NCI-H146 (cell line): ENCODE measurements around the gene SORCS2.

Experiments used
- DNase-seq: peaks from one replicate; lab custom pipeline; 2025; lab: John Stamatoyannopoulos, UW

Gene SORCS2

DNA sequence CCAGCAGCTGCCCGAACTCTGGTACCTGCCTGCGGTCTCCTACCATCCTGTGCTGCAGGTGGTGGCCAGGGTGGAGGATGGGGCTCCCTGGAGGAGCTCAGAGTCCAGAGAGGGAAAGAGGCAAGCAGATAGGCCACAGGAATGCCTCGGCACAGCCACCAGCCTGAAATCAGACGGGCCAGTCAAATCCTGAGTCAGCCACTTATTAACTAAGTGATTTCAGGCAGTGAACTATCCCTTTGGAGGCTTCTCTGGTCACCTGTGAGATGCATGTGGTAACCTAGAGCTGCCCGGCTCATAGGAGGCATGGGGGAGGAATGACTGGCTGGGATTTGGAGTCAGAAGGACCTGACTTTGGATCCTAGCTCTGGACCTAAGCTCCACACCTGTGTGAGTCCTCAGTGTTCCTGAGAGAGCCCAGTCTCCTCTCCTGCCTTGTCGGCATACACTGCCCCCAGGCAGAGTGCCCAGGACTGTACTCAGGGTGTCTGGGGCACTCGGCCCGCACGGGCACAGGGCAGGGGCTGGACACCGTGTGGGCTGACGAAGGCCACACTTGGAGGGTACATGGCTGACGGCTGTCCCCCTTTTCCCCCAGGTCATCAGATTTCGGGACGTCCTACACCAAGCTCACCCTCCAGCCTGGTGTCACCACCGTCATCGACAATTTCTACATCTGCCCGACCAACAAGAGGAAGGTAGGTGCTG lies 338.7 kb downstream of the SORCS2 start:
- DNase-seq = no peak

DNA sequence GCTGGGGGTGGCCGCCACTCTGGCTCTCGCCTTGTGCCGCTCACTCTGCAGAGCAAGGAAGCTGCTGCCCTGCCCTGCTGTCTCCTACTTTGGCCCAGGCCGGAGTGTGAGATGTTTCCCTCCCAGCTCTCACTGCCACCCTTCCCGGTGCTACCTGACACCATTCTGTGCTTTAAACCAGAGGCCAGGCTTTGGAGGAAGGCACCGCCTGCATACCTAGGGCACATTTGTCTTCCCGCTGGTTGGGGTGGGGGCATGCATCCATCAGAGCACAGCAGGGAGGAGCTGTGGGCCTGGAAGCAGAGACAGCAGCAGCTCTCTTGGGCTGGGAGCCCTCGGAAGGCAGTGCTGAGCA lies 339.3 kb downstream of the SORCS2 start:
- no peak for DNase-seq

DNA sequence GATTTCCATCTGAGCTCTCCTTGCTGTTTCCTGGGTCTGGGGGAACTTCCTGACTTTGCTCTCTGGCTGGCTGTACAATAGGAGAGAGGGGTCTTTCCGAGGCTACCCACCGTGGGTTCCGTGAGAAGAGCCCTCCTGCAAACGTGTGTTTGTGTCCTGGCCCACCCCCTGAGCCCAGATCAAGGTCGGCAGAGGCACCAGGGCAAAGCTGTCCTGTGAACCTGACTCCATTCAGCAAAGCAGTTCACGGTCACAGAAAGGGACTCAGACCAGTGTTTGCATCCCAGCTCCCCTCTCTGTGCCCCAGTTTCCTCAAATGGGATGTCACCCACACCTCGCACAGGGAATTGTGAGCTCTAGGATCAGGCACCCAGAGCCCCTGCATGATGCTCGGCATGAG lies 339.7 kb downstream of the SORCS2 start:
- DNase-seq = no peak

DNA sequence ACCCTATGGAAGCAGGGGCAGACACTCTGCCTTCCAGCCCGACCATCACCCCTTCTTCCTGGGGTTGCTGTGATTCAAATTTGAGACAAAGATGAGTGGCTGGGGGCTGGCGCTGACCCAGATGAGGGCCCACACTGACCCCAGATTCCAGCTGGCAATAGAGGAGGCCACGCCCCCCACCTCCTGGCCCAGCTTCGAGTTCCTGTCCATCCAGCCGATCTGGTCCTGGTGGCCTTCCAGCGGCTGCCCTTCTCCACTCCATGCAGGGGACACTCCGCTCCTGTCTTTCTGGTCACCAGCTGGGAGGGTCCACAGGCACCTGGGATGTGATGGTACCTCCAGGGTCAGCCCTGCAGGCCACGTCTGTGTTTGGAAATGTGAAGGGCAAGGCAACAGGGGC lies 340.9 kb downstream of the SORCS2 start:
- no peak for DNase-seq

DNA sequence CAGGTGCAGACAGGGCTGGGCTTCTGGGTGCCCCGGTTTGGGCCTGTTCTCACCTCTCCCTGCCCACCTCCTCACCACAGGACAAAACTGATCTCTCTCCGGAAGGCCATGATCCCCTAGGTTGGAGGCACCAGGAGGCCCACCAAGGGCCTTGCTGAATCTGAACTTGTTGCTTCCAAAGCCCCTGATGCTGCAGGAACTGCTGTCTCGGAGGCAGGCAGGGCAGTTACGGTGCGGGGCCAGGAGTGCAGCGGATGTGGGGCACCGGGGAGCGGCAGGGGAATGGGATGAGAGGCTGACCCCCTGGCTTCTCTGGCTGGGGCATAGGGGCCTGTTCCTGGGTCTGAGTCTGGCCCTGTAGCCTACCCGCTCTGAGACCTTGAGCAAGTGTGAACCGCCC lies 342.8 kb downstream of the SORCS2 start:
- DNase-seq = no peak

DNA sequence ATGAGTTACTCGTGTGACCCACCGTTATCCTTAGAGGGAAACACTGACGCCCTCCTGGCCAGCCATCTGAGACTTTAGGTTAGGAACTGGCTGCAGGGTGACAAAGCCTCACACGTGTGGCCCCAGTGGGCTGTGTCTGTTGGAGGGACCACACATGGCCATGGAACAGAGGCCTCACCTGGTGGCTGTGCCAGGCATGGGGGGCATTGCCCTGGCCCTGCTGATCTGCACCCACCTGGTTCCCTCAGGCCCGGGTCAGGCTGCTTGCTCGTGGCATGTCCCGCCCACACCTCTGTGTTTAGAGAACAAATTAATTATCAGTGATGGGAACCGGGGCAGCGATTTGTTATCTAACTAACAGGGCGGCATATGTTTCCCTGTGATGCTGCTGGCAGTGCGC lies 343.3 kb downstream of the SORCS2 start:
- DNase-seq = no peak

DNA sequence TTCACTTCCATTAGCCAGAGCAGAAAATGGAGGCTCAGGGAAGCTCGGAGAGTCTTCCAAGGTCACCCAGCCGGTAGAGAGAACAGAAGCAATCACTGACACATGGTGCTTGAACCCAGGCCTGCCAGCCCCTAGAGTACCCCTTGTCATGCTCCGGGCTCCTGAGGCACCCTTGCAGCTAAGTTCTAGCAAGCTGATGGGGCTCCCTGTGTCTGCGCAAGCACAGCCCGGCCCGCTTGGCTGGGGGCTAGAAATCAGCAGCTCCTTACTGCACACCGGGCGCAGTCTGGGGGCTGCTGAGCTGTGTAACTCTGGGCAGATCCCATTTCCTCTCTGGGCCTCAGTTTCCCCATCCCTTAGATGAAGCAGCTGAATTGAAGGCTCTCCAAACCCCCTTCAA lies 344.5 kb downstream of the SORCS2 start:
- DNase-seq = no peak

DNA sequence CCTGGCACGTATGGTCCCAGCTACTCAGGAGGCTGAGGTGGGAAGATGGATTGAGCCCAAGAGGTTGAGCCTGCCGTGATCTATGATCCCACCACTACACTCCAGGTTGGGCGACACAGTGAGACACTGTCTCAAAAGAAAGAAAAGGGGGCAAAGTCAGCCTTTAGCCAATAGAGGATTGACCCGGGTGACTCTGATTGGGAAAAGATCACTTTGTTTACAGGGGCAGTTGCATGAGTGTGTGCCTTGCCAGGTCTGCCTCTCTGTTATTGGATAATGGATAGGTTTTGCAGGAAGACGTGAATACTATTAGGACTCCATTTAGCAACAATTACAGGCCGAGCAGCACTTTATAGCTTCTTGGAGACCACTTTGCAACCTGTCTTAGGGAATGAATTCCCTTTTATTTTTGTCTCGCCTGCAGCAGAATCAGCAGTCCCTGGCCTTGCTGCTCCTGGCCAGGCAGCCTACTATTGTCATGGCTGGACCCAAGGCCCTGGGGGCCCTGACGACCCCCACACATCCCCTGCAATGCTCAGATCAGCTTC lies 345.6 kb downstream of the SORCS2 start:
- DNase-seq = no peak

DNA sequence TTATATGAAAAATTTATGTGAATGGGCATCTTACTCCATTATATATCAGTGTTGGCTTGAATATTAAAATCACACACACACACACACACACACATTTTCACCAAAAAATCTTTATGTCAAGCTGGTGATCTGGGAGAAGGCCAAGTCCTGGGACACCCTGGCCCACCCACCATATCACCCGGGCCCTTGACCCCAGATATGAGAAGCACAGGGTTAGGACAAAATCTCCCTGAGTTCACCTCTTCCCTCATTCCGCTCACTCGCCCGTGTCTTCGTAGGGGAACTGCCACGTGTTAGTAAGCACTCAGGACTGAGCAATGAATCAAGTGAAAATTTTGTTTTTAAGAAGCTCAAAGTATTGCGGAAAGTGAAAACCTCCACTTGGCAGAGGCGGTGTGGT lies 346.2 kb downstream of the SORCS2 start:
- no peak for DNase-seq

DNA sequence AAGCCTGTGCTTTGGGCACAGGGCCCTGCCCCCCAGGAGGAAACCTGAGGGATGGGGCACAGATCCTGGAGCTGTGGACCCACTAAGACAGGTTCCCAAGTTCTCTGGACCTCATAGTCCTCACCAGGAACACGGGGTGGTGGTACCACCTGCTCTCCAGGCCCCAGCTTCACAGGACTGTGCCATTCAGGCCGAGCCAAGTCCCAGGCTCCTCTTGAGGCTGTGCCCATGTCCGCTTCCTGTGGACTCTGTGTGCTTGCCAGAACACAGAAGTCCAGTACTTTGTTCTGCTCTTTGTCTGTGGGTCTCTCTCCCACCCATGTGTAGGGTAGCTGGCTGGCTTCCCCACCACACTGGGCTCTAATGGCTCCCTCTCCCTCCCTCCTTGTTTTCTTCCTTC lies 346.8 kb downstream of the SORCS2 start:
- no peak for DNase-seq

DNA sequence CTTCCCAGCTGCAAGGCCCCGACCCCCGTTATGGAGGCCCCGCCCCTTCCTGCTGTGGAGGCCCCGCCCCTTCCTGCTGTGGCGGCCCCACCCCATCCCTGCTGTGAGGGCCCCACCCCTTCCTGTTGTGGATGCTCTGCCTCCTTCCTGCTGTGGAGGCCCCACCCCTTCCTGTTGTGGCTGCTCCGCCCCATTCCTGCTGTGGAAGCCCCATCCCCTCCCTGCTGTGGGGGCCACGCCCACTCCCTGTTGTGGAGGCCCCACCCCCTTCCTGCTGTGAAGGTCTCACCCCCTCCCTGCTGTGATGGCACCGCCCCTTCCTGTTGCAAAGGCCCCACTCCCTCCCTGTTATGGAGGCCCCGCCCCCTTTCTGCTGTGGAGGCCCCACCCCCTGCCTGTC lies 347.3 kb downstream of the SORCS2 start:
- DNase-seq = no peak

DNA sequence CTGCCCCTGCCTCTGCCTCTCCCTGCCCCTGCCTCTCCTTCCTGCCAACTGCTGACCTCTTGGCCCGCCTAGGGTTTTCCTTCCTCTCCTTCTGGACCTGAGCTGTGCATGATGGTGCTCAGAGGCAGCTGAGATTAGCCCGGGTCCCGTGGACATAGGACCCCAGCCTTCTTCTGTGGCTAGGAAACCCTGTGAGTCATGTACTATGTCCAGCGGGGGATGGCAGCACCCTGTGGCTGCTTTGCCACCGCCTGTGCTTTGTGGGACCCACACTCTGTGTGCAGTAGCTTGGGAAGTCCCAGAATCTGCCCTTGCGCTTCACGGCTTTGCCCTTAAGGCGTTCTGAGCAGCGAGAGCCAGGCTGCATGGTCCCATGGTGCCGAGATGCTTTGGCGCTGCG lies 347.9 kb downstream of the SORCS2 start:
- no peak for DNase-seq

DNA sequence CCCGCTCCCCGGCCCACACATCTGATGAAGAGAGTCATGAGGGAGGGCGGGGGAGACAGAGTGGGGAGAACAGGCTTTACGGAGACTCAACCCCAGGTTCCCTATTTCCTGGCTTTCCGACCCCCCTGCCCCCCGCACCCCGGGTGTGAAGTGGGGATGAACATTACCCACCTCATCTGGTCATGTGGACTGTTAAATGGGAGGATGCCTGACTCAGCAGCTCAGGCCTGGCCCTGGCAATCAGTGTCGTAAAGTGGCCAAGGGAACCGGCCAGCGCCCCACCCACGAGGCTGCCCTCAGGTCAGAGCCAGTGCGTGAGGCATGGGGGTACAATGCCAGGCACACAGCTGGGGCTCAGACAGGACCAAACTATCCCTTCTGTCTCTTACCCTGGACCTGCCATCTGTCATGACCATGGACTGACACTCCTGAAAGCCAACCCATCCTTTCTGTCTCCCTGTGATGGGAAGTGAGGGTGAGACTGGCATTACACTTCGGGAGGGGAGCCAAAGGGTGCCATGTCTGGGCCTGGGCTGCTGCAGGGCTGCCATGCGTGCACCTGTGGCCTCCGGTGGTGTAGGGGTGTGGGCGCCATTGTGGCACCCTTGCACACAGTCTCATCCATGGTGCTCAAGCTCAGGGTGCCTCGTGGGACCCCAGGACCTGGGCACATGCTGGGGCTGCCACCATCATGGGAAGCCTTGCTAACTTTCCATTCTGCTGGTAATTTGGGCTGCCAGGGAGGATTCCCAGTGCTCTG lies 348.5 kb downstream of the SORCS2 start:
- DNase-seq = no peak

DNA sequence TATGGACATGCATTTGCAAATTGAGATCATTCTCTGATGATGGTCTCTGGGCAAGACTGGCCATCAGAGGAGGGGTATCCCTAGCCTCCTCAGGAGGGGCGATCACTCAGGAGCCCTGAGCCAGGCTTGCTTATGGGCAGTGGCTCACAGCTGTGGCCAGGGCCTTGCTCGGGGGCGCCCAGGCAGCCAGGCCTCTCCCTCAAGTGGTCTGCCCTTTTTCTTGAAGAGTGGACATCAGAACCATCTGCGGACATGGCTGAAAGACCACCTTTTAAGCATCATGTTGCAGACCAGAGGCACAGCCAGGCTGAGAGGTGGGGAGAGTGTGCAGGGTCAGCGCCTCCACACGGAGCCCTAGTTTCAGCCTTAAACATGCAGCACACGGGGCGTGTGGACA lies 349.1 kb downstream of the SORCS2 start:
- no peak for DNase-seq

DNA sequence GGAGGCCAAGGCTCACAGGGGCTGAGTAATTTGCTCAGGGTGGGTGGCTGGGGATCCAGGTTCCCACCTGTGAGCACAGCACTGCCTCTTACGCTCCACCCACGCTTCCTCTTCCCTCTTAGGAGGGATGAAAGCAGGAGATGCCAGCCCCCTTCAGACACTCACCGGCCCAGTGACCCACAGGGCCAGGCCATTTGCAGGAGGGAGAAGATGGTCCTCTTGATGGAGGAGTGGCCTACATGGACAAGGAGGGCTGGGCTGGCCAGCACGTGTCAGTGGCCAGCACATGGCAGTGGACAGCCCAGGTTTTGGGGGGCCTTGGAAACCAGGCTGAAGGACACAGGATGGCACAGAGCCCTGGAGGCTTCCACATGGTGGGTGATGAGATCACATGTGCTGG lies 350.4 kb downstream of the SORCS2 start:
- DNase-seq = no peak

DNA sequence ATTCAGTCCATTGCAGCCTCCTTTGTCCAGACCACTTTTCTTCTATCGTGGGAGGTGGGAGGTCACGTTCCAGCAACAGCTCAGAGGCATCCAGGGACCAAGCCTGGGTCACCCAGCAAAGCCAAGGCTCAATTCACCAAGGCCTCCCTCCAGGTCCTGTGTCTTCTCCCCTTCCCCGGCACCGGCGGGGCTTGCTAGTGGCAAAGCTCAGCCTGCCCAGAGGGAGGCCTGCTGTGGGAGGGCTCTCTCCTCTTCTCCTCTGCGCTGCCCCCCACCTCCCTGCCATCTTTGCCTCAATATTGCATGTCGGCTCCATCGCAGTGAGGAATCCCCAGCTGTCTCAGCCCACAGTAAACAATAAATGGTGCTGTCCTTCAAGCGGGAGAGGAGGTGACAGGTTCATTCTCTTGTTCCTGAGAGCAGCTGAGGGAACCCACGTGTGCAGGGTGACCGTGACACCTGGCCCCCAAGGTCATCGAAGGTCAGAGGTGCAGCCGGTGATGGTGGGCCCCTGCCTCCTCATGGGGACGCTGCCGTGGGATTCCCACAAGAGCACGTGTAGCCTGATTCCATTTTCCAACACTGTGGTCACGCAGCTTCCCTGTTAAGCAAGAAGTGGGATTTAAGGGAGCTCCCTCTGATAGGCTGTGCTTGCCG lies 353.9 kb downstream of the SORCS2 start:
- DNase-seq = no peak

DNA sequence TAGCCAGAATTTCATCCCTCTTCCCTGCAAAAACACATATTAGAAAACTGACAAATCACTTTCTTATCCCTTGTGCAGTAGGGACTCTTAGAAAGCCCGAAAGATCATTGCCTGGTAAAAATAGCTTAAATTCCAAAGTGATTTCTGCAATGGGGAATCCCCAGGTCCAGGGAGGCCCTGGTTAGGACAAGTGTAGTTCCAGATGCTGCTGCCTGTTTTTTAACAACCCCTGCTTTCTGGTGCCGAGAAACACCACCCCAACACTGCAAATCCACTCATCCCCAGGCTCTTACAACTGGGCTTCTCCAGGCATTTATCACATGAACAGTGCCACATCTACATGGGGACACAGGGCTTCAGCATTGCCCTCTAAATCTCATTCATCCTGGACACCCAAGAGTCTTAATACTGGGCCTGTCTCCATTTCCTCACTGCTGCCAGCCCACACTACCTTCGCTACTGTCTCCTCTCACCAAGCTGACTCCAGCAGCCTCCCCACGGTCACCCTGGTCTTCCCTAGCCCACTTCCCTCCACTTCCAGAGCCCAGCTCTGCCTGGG lies 354.6 kb downstream of the SORCS2 start:
- DNase-seq = no peak

DNA sequence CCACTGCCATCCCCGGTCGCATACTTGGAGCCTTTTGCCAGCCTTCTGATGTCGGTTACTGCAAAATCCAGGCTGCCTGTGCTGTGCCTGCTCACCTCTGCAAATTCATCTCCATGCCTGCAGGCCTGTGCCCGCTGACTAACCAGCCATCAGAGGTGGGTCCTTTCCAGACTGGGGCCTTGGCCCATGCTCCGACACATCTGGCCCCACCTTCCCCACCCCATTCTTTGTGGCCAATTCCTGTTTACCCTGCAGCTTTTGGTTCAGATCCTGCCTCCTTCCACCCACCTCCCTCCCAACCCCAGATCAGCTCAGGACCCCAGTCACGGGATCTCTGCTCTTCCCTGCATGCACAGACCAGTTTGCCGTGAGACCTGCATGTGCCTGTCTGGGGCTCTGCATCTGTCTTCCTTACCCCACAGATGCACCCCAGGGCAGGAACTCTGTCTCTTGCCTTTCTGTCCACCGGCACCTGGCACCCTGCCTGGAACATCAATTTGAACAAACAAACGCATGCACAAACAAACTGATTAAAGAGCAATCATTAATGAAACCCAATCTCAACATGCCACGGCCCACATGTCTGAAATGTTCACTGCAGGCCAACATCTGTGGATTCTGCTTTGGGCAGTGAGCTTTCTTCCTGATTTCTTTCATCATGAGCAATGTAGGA lies 355.2 kb downstream of the SORCS2 start:
- DNase-seq = peak; percentile 6

DNA sequence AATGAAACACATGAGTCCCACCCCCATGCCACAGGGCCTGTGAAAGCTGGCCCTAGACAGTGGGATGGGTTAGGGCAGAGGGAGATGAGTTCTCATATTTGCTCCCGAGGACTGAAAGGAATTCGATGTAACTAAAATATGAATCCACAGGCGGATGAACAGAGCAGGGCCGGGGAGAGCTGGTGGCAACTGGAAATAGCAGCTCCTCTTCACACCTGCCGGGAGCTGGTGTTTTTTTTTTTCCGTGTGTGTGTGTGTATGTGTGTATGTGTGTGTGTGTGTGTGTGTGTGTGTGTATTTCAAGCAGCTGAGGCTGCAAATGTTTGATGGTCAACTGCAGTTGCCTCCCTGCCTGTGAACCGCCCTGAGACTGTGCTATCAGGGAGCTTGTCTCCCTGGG lies 357.5 kb downstream of the SORCS2 start:
- DNase-seq = no peak

DNA sequence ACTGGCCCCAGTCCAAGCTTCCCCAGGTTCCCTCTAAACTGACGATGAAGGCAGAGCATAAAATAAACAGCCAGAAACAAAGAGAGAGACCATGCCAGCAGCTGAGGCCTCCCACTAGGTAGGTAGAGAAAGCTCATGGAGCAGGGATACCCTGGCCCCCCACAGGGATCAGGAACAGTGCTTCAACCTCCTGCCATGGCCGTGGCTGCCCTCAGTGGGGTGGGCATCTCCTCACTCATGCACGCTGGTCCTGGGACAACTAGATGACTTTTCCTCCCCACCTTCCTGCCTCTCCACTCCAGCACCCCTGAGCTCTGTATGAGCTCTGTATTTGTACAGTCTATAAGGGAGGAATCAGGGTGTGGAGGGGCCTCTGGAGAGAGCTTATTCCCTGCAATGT lies 360.1 kb downstream of the SORCS2 start:
- DNase-seq = no peak

DNA sequence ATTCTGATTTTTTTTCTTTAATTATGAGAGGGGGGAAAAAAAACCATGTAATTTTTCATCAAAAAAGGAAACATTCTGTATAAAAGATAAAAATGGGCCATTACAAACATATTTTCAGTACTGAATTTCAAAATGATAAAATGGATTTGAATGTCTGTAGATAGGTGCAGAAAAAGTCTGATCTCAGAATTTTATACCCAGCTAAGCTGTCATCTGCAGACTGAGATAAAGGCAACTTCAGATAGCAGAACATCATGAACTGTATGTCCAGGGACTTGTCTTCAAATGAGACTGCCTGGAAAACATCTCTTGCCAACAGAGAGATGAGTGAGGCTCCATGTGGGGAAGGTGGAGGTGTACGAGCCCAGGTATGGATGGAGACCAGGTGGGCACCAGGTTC lies 360.9 kb downstream of the SORCS2 start:
- no peak for DNase-seq

DNA sequence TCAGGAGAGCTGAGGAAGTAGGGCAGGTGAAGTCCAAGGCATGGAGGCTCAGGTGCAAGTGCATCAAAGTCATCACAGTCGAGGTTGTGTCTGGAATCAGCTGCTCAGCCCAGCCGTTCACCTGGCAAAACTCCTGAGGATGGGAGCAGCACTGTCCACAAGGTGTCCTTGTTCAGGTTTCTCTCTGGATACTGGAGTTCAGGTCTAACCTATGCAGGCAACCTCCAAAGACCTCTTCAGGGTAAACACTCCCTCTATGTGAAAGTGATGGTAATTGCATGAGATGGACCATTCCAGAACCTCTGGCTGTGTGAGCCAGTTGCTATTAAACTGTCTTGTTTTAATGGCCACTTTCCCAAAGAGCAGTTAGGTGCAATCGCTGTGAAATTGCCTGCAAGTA lies 362.6 kb downstream of the SORCS2 start:
- DNase-seq = no peak
